Gastroesophageal sphincter (tissue), 3 donors: ENCODE results near the gene SPON2.
A peak's percentile ranks its signal among the peaks of the same experiment; 100 is the strongest.

ENCODE experiments used
- CTCF ChIP-seq, 4 experiments: fragments of 200-600 bp in 2 of 4; fragments of 450-650 bp in 2 of 4; sonication (generic) in 1 of 4; IDR thresholded peaks; one replicate each; pipeline ENCODE4 v1.5.1; 2017 to 2019; ENCODE audit warnings: antibody characterized with exemption in 4 of 4, mild to moderate bottlenecking in 2 of 4, moderate library complexity in 2 of 4
- POLR2A ChIP-seq, 2 donors: fragments of 450-650 bp; IDR thresholded peaks; one replicate each; pipeline ENCODE4 v1.6.1; 2017; ENCODE audit warnings: antibody characterized with exemption in 2 of 2, mild to moderate bottlenecking in 2 of 2, moderate library complexity in 1 of 2

GRCh38 chr4:1130316-1131186, 41.8 kb downstream of the SPON2 start:
- peak; percentile 95 to 99 (median 98) for TF ChIP-seq CTCF (IDR thresholded peaks at IDR 0.05)
- TF ChIP-seq POLR2A (IDR thresholded peaks at IDR 0.05) = no peak
